Measurements from ENCODE around the gene RHOT2.

GRCh38 chr16:672851-673250, 4.9 kb downstream of the RHOT2 start:
- TF ChIP-seq CTCF (IDR thresholded peaks at IDR 0.05; ENCODE audit: low read length) (no peak), EZH2 (IDR thresholded peaks at IDR 0.05; ENCODE audit: borderline replicate concordance, low read length) (no peak)
